ENCODE data around the gene PROCA1. TPM values are rescaled to one million over a fixed set of nuclear protein-coding genes. Genes with fewer than 3 reads are reported as not detected.

PROCA1 gene
- total and polyA plus RNA-seq, 2 donors from 2014 or later, result 3.4 to 3.5 TPM

DNA sequence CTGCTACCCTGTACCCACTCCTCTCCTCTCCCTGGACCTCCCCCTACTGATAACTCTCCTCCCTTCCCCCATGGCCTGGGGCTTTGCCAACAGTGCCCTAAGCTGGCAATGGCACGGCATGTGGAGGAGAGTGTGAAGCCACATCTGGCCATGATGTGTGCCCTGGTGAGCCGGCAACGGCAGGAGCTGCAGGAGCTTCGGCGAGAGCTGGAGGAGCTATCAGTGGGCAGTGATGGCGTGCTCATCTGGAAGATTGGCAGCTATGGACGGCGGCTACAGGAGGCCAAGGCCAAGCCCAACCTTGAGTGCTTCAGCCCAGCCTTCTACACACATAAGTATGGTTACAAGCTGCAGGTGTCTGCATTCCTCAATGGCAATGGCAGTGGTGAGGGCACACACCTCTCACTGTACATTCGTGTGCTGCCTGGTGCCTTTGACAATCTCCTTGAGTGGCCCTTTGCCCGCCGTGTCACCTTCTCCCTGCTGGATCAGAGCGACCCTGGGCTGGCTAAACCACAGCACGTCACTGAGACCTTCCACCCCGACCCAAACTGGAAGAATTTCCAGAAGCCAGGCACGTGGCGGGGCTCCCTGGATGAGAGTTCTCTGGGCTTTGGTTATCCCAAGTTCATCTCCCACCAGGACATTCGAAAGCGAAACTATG, 37.3 kb upstream of the PROCA1 start:
- no peak overlapping the region for H3K4me3 ChIP-seq (ENCODE audit: low read length in 3 of 3)
- no peak overlapping the region for H3K9ac ChIP-seq (ENCODE audit: low read length in 3 of 3)
- no peaks in the 10 kb centered on the region for H3K27me3 ChIP-seq (ENCODE audit: control insufficient read depth, insufficient read depth, low read length)
- H3K9me3 ChIP-seq (ENCODE audit: control insufficient read depth in 2 of 3, insufficient read depth in 1 of 3, low read length in 3 of 3), result no peaks in the 10 kb centered on the region
- peaks cover 3 to 54% (median 42%) of the 10 kb centered on the region in 3 donors for H3K4me1 ChIP-seq (ENCODE audit: control insufficient read depth in 2 of 3, insufficient read depth in 2 of 3, low read depth in 1 of 3, low read length in 3 of 3)
- H3K27ac ChIP-seq (ENCODE audit: low read depth in 2 of 2, low read length in 2 of 2), result peak overlapping the region in 1 of 2 donors; percentile 23
- H3K36me3 ChIP-seq (ENCODE audit: control insufficient read depth in 2 of 3, insufficient read depth in 3 of 3, low read length in 3 of 3), result peaks cover 10 to 36% (median 14%) of the 10 kb centered on the region in 3 donors
- FAIRE-seq (no peak), DNase-seq (peak in 2 of 5 donors; percentile 46 to 83)
- no peak for TF ChIP-seq CTCF (IDR thresholded peaks at IDR 0.05; ENCODE audit: borderline replicate concordance, extremely low read depth, insufficient read depth)
- intact Hi-C loops (cut with DNase I), result no loop called here

DNA sequence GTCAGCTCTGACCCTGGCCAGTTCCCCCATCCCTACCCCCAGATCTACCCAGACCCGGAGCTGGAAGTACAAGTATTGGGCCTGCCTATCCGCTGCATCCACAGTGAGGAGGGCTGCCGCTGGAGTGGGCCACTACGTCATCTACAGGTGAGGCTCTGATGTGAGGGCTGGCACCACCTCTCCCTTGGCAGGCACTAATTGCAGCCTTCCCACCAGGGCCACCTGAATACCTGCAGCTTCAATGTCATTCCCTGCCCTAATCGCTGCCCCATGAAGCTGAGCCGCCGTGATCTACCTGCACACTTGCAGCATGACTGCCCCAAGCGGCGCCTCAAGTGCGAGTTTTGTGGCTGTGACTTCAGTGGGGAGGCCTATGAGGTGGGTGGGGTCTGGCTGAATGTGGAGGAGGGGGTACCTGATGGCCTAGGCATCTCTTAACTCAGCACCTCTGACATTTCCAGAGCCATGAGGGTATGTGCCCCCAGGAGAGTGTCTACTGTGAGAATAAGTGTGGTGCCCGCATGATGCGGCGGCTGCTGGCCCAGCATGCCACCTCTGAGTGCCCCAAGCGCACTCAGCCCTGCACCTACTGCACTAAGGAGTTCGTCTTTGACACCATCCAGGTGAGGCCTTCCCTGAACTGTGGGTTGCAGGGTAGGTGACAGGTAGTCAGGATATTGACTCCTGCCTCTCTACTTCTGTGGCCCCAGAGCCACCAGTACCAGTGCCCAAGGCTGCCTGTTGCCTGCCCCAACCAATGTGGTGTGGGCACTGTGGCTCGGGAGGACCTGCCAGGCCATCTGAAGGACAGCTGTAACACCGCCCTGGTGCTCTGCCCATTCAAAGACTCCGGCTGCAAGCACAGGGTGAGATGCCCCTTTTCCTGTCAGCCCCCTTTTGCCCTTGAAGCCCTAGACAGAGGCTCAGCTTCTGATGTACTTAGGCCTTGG, 36.4 kb upstream of the PROCA1 start:
- intact Hi-C loops (cut with DNase I), result no loop called here
- H3K27me3 ChIP-seq (ENCODE audit: control insufficient read depth, insufficient read depth, low read length), result no peaks in the 10 kb centered on the region
- peak in 2 of 5 donors; percentile 44 to 71 for DNase-seq
- peaks cover 3 to 58% (median 42%) of the 10 kb centered on the region in 3 donors for H3K4me1 ChIP-seq (ENCODE audit: control insufficient read depth in 2 of 3, insufficient read depth in 2 of 3, low read depth in 1 of 3, low read length in 3 of 3)
- peaks cover 10 to 36% (median 14%) of the 10 kb centered on the region in 3 donors for H3K36me3 ChIP-seq (ENCODE audit: control insufficient read depth in 2 of 3, insufficient read depth in 3 of 3, low read length in 3 of 3)
- H3K27ac ChIP-seq (ENCODE audit: low read depth in 2 of 2, low read length in 2 of 2), result peak overlapping the region in 1 of 2 donors; percentile 95
- TF ChIP-seq CTCF (IDR thresholded peaks at IDR 0.05; ENCODE audit: borderline replicate concordance, extremely low read depth, insufficient read depth), result no peak
- no peaks in the 10 kb centered on the region for H3K9me3 ChIP-seq (ENCODE audit: control insufficient read depth in 2 of 3, insufficient read depth in 1 of 3, low read length in 3 of 3)
- H3K4me3 ChIP-seq (ENCODE audit: low read length in 3 of 3), result peak overlapping the region in 1 of 3 donors; percentile 97
- no peak for FAIRE-seq
- peak overlapping the region in 1 of 3 donors; percentile 46 for H3K9ac ChIP-seq (ENCODE audit: low read length in 3 of 3)

DNA sequence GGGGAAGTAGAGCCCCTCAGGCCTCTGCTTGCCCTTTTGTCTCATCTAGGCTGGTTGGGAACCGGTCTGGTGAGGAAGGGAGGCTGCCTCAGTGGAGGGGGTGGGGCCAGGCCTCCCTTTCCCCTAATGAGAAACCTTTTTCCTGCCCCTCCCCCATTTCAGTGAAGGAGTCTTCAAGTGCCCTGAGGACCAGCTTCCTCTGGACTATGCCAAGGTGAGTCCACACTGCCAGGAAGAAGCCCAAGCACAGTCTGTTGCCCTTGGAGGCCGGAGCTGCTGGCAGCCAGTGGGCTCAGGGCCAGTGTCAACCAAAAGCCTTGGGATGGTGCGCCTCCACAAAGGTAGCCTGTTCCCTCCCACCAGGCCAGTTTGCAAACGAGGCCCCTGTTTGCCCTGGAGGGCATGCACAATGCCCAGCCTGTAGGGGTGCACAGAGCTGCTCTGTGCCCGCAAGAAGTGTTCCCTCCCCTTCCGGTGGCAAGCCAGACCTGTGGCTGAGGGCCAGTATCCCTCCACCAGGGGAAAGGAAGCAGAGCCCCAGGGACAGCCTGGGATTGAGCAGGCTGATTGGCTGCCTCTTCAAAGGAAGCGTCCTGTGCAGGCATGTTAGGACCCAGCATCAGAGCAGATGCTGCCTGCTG, 35.5 kb upstream of the PROCA1 start:
- TF ChIP-seq CTCF (IDR thresholded peaks at IDR 0.05; ENCODE audit: borderline replicate concordance, extremely low read depth, insufficient read depth), result no peak
- FAIRE-seq (no peak), DNase-seq (peak in 2 of 5 donors; percentile 46 to 92)
- H3K36me3 ChIP-seq (ENCODE audit: control insufficient read depth in 2 of 3, insufficient read depth in 3 of 3, low read length in 3 of 3), result peaks cover 10 to 36% (median 11%) of the 10 kb centered on the region in 3 donors
- no peaks in the 10 kb centered on the region for H3K27me3 ChIP-seq (ENCODE audit: control insufficient read depth, insufficient read depth, low read length)
- no peaks in the 10 kb centered on the region for H3K9me3 ChIP-seq (ENCODE audit: control insufficient read depth in 2 of 3, insufficient read depth in 1 of 3, low read length in 3 of 3)
- peak overlapping the region in 1 of 3 donors; percentile 97 for H3K4me3 ChIP-seq (ENCODE audit: low read length in 3 of 3)
- peaks cover 3 to 59% (median 42%) of the 10 kb centered on the region in 3 donors for H3K4me1 ChIP-seq (ENCODE audit: control insufficient read depth in 2 of 3, insufficient read depth in 2 of 3, low read depth in 1 of 3, low read length in 3 of 3)
- peak overlapping the region in 1 of 3 donors; percentile 98 for H3K9ac ChIP-seq (ENCODE audit: low read length in 3 of 3)
- intact Hi-C loops (cut with DNase I), result no loop called here
- H3K27ac ChIP-seq (ENCODE audit: low read depth in 2 of 2, low read length in 2 of 2), result peak overlapping the region; percentile 95 to 96
